C4-2B (cell line): Measurements from ENCODE around the gene NFKB2.

Experiments
- H3K27ac ChIP-seq: fragments of 450-650 bp; 2 replicates; pipeline ENCODE4 v1.5.1; 2017
- ZFX ChIP-seq: fragments of 450-650 bp; IDR thresholded peaks from 2 replicates; pipeline ENCODE4 v1.6.1; 2017
- TF ChIP-seq, protein P1 (sequence below): fragments of 450-650 bp; conservative IDR thresholded peaks from 2 replicates; pipeline ENCODE4 v1.5.1; 2017; ENCODE audit warnings: mild to moderate bottlenecking

NFKB2 gene

DNA sequence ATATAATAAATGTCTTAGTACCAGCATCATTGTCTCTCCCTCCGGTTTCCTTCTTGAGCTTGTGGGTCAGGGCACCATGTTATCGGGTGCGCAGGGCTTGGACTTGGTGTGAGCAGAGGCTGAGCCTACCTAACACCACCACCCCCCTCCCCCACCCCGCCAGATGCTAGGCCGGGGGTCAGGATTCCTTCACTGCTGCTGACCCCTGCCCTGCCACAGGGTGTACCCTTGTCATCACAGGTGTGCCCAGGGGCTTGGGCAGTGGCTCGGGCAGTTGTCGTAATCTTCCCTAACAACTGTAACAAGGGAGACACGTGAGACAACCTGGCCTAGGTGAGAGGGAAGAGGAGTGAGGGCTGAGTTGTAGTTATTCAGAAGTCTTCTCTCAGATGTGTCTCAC is 12.6 kb upstream of the NFKB2 start:
- no peak overlapping the region for H3K27ac ChIP-seq
- TF ChIP-seq ZFX: no peak
- TF ChIP-seq, protein P1, sequence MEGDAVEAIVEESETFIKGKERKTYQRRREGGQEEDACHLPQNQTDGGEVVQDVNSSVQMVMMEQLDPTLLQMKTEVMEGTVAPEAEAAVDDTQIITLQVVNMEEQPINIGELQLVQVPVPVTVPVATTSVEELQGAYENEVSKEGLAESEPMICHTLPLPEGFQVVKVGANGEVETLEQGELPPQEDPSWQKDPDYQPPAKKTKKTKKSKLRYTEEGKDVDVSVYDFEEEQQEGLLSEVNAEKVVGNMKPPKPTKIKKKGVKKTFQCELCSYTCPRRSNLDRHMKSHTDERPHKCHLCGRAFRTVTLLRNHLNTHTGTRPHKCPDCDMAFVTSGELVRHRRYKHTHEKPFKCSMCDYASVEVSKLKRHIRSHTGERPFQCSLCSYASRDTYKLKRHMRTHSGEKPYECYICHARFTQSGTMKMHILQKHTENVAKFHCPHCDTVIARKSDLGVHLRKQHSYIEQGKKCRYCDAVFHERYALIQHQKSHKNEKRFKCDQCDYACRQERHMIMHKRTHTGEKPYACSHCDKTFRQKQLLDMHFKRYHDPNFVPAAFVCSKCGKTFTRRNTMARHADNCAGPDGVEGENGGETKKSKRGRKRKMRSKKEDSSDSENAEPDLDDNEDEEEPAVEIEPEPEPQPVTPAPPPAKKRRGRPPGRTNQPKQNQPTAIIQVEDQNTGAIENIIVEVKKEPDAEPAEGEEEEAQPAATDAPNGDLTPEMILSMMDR: no peak

GRCh38 chr10:102384053-102384452 is 11.5 kb upstream of the NFKB2 start:
- H3K27ac ChIP-seq: no peak overlapping the region
- TF ChIP-seq ZFX: no peak
- TF ChIP-seq, protein P1: no peak; the same call in 1 of the 2 replicates

DNA sequence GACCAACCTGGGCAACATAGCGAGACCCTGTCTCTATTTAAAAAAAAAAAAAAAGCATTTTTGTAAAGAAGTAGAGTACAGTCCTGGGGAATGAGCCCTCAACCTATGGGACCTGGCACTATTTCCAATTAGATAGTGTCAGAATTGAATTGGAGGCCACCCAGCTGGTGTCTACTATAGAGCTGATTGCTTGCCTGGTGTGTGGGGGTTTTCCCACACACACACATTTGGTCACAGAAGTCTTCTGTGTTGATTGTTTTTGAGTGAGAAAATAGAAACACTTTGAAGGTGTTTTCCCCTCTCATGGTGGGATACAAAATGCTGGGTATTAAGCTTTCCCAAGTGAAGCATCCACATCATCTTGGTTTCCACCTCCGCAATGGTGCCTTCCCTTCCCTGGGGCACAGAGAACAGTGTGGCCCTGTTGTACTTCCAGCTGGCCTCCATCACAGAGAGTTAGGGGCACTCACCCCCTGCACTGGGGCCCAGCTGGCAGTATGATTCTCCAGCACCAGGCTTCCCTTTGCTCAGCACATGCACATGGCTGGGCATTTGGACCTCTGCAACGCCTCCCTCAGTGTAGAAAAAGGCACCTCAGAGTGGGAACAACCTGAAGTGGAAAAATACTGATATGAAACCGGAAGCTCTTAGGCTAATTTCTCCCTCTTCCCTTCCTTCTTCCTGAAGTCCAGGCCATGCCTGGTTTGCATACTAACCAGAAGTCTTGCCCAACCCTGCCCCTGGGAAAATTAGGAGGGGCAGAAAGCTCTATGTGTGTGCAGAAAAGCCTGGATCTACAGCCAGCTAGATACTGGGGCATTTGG is 10.7 kb upstream of the NFKB2 start:
- TF ChIP-seq ZFX: no peak
- TF ChIP-seq, protein P1: no peak
- no peak overlapping the region for H3K27ac ChIP-seq

- no peak overlapping the region for H3K27ac ChIP-seq
- TF ChIP-seq, protein P1: no peak
- TF ChIP-seq ZFX: no peak
Observed at GRCh38 chr10:102389894-102390293, 5.6 kb upstream of the NFKB2 start.

DNA sequence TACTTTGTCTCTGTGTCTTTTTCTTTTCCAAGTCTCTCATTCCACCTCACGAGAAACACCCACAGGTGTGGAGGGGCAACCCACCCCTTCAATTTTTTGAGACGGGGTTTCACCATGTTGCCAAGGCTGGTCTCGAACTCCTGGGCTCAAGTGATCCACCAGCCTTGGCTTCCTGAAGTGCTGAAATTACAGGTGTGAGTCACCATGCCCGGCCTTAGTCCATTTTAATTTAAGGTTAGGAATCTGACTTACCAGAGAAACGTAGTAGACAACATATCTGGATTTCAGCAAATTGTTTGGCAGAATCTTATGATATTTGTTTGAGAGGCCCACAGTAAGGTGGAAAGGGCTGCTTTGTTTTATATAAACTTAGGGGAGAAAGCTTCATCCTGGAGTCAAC is 3.2 kb upstream of the NFKB2 start:
- no peak for TF ChIP-seq ZFX
- TF ChIP-seq, protein P1: no peak

DNA sequence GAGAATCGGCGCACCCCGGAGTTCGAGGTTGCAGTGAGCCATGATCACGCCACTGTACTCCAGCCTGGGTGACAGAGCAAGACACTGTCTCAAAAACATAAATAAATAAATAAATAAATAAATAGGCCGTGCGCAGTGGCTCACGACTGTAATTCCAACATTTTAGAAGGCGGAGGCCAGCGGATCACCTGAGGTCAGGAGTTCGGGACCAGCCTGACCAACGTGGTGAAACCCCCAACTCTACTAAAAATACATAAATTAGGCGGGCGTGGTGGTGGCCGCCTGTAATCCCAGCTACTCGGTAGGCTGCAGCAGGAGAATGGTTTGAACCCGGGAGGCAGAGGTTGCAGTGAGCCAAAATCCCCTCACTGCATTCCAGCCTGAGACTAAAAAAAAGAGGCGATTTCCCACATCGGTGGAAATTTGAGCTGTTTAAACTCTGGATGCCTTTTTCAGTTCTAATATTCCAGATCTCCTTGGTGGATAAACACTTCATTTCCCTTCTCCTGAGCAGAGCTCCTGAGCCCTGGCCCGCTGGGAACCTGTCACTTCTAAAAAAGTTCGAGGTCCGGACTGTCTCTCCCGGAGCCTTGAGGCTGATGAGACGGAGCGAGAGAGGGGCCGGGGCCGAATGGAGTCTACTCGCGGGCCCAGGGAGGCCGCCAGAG is 2.0 kb upstream of the NFKB2 start:
- TF ChIP-seq, protein P1: no peak; the same call in 1 of the 2 replicates
- TF ChIP-seq ZFX: no peak
- peak overlapping the region; percentile 65 for H3K27ac ChIP-seq

More for the DNA sequence above, 3.2 kb upstream of the NFKB2 start:
- no peak overlapping the region for H3K27ac ChIP-seq

DNA sequence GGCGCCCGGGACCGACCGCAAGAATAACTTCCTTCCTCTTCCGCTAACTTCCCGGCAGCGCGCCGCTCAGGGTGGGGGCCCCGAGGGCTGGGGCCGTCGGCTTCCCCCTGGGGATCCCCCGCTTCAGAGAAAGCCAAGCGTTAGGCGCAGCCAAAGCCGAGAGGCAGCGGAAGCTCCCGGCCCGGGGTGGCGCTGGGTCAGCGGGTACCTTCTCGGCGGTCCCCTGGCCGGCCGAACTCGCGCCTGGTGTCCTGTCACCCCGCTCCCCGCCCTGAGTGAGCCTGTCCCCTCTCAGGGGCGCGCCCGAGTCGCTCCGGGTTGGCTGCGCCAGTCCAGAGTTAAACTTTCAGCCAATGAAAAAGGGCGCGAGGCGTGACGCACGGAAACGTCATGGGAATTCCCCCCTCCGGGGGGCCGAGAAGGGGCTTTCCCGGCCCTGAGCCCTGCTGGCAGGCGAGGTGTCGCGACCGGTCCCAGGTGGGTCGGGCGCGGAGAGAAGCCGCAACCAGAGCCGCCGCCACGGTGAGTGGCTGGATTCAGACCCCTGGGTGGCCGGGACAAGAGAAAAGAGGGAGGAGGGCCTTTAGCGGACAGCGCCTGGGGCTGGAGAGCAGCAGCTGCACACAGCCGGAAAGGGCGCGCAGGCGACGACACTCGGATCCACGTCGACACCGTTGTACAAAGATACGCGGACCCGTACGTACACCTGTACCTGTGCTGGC is 1.3 kb upstream of the NFKB2 start:
- H3K27ac ChIP-seq: peak overlapping the region; percentile 65
- TF ChIP-seq, protein P1: peak; percentile 98
- TF ChIP-seq ZFX: no peak
